Astrocyte of the spinal cord (primary cell): Measurements from ENCODE around the gene TMEM8B.

Experiments used
- DNase-seq: peaks from one replicate; pipeline ENCODE4 v3.0.0; 2011; ENCODE audit warnings: low read depth, low spot score
- H3K4me3 ChIP-seq: 2 replicates; pipeline ENCODE4 v1.5.1; 2011; ENCODE audit warnings: low read depth, mild to moderate bottlenecking, low read length, moderate library complexity
- in situ Hi-C: cut with HindIII; loops from 2 replicates; pipeline ENCODE4 v1.10.0; 2017; ENCODE audit warnings: low sequenced_read_pairs
- TF ChIP-seq, protein P1 (sequence below): IDR thresholded peaks from 2 replicates; pipeline ENCODE4 v1.5.1; 2012; ENCODE audit warnings: low read depth, mild to moderate bottlenecking, low read length, inconsistent platforms

TMEM8B gene

GRCh38 chr9:35816708-35817107, 12.3 kb upstream of the TMEM8B start:
- in situ Hi-C loops = no loop called here
- no peak for DNase-seq
- H3K4me3 ChIP-seq = no peak overlapping the region
- TF ChIP-seq, protein P1, sequence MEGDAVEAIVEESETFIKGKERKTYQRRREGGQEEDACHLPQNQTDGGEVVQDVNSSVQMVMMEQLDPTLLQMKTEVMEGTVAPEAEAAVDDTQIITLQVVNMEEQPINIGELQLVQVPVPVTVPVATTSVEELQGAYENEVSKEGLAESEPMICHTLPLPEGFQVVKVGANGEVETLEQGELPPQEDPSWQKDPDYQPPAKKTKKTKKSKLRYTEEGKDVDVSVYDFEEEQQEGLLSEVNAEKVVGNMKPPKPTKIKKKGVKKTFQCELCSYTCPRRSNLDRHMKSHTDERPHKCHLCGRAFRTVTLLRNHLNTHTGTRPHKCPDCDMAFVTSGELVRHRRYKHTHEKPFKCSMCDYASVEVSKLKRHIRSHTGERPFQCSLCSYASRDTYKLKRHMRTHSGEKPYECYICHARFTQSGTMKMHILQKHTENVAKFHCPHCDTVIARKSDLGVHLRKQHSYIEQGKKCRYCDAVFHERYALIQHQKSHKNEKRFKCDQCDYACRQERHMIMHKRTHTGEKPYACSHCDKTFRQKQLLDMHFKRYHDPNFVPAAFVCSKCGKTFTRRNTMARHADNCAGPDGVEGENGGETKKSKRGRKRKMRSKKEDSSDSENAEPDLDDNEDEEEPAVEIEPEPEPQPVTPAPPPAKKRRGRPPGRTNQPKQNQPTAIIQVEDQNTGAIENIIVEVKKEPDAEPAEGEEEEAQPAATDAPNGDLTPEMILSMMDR = no peak

- no peak for DNase-seq
- TF ChIP-seq, protein P1 = no peak
- H3K4me3 ChIP-seq = no peak overlapping the region
- in situ Hi-C loops = no loop called here
Observed at GRCh38 chr9:35818341-35818740, 10.7 kb upstream of the TMEM8B start.

GRCh38 chr9:35820076-35820475, 9.0 kb upstream of the TMEM8B start:
- in situ Hi-C loops = no loop called here
- DNase-seq = peak; percentile 56
- TF ChIP-seq, protein P1 = no peak
- H3K4me3 ChIP-seq = no peak overlapping the region

DNA sequence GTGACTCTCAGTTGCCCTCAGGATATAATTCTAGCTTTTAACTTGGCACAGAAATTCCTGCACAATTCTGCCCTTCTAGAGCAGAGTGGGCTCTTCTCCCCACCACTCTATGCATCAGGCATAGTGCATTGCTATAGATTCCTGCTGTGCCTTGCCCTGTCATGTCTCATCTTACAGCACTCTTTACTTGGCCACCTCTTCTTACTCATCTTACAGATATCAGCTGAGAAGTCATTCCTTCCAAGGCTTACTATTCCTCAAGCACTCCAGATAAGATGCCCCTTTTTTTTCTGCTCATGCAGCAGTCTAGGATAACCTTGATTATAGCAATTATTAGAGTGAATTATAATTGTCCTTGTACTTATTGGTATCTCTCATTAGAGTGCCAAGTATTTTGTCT, 6.1 kb upstream of the TMEM8B start:
- in situ Hi-C loops = no loop called here
- DNase-seq = no peak
- TF ChIP-seq, protein P1 = no peak
- no peak overlapping the region for H3K4me3 ChIP-seq

- in situ Hi-C loops = no loop called here
- no peak overlapping the region for H3K4me3 ChIP-seq
- TF ChIP-seq, protein P1 = peak; percentile 82
- peak; percentile 81 for DNase-seq
Observed at GRCh38 chr9:35826071-35826701, 2.8 kb upstream of the TMEM8B start.

DNA sequence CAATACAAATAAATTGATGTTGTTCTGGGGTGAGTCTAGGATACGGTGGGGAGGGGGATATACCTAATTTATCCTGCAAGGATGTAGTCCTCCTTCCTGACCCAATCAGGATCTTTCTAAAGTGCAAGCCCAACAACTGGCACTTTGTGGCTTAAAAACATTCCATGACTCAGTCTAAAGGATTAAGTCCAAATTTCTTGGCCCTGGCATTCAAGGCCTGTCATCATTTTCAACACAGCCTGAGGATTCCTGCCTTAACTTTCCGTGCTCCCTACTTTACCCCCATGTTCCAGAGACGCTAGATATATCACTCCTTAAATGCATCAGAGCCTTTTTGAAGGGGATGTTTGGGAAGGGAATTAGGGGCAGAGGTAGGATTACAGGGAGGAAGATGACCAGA, 1.5 kb upstream of the TMEM8B start:
- in situ Hi-C loops = no loop called here
- TF ChIP-seq, protein P1 = no peak
- peak; percentile 40 for DNase-seq
- no peak overlapping the region for H3K4me3 ChIP-seq
